ENCODE results near the gene TMEM269.
A peak's percentile ranks its signal among the peaks of the same experiment; 100 is the strongest.
"Not testable (repeated sequence)": the region's sequence is repeated elsewhere in the genome, so short reads cannot be mapped to it uniquely, and the experiment has no call there.

Gene TMEM269

DNA sequence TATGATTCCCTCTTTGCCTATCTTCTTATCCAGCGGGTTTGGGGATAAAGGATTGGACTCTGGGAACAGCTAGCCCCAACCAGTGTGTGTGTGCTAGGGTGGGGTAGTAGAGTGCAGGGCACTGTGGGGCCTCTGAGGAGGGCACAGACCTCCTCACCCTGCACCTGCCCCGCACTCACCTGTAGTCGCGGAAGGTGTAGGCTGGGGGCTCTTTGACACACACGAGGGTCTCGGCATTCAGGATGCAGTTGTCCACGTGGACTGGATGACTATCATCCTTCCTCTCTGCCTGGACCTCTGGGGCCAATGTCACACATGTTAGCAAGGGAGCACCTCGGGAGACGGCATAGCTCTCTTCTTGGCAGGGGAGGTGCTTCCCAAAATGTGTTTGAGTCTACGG, 36.8 kb upstream of the TMEM269 start:
- DNase-seq (ENCODE audit: low read depth) = no peak

DNA sequence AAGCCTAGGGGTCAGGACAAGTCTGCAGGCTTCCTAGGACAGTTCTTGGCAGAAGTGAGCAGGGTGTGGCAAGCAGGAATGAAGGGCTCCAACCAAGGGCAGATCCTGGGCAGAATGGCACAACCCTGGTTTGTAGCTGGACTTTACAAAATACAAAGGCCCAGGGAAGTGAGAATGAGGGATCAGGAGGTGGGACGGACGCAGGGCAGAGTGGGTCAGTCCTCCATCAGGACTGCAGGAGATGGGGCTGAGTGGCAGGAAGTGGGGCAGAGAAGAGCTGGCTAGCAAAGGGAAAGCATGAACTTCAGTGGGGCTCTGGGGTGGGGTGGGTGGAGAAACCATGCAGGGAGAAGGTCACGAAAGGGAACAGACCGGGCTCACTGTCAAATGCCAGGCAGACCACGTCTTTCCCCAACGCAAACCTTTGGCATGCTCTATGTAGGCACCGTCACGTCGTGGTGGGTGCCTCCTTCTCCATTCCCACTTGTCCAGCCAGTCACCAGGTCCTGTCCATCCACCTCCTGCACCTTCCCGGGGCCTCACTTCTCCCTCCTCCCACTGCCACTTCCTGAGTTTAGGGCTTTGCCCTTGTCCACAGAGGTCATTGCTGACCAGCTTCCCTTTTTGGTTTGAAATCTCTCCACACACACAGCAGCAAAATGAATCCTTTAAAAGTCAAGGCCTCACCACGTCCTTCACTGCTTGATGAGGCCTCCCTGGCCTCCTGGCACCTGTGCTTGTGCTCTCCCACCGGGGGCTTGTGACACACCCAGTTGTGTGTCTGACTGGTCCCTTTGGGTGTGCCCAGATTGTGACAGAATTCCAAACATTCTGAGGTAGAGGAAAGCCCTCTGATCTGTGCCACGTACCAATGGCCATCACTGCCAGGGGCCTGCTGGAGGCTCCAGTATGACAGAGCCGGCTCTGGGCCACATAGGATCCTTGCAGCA, 36.1 kb upstream of the TMEM269 start:
- no peak for DNase-seq (ENCODE audit: low read depth)

DNA sequence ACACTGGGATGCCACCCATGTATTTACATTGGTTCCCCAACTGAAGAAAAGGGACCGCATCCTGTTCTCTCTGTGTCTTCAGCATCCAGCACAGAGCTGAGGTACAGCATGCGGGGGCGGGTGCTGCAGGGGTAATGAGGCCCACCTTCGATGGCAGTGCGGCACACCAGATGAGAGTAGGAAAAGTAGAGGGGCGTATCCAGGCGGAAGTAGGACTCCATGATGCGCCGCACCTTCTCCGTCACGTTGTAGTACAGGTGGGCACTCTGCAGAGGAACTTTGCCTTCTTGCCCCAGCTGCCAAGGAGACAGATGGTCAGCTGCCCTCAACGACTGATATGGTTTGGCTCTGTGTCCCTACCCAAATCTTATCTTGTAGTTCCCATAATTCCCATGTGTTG, 34.8 kb upstream of the TMEM269 start:
- DNase-seq (ENCODE audit: low read depth) = no peak

DNA sequence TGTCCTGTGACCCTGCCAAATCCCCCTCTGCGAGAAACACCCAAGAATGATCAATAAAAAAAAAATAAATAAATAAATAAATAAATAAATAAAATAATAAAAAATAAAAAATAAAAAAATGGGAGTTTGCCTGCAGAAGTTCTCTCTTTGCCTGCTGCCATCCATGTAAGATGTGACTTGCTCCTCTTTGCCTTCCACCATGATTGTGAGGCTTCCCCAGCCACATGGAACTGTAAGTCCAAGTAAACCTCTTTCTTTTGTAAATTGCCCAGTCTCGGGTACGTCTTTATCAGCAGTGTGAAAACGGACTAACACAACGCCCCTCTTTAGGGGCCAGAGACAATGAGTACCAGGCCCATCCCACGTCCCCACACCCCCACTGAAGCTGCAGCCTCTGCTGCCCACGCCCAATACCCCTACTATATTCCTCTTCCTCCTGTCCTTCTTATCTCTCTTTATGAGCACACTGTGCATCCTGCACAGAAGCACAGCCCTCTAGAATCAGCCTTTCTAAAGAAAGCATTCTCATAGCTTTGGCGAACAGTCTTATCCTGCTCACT, 33.2 kb upstream of the TMEM269 start:
- not testable (repeated sequence) for DNase-seq (ENCODE audit: low read depth)

DNA sequence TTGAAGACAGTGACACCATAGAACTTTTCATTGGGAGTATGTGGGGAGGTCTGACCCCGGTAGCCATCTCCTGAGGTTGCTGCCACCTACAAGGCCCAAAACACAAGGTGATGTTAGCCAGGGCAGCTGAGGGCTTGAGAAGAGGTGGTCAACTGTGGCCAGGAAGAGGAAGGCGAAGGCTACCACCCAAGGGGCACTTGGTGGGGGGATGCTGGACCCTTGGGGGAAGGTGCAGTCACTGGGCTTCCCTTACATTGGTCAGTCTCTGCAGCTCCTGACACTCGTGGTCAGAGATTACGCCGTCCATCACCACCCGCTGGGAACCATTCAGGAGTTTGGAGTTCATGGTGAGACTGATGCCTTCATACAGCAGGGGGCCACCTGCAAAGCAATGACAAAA, 32.5 kb upstream of the TMEM269 start:
- no peak for DNase-seq (ENCODE audit: low read depth)

DNA sequence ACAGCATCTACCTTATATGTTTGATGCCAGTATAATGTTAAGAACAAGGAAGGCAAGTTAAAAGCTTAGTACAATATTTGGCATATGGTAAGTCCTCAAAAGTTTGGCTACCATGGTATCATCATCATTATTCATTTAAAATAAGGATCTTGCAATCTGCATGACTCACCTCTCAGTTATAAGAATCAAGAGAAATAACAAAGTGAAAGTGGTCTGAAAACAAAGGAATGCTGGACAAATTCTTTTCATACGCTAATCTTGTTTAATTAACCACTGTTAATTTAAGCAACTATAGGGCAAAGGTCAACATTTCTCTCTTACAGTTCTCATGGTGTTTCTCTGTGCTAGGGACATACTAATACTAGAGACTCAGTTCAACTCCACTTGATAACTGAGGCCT, 31.7 kb upstream of the TMEM269 start:
- DNase-seq (ENCODE audit: low read depth) = peak; percentile 79

DNA sequence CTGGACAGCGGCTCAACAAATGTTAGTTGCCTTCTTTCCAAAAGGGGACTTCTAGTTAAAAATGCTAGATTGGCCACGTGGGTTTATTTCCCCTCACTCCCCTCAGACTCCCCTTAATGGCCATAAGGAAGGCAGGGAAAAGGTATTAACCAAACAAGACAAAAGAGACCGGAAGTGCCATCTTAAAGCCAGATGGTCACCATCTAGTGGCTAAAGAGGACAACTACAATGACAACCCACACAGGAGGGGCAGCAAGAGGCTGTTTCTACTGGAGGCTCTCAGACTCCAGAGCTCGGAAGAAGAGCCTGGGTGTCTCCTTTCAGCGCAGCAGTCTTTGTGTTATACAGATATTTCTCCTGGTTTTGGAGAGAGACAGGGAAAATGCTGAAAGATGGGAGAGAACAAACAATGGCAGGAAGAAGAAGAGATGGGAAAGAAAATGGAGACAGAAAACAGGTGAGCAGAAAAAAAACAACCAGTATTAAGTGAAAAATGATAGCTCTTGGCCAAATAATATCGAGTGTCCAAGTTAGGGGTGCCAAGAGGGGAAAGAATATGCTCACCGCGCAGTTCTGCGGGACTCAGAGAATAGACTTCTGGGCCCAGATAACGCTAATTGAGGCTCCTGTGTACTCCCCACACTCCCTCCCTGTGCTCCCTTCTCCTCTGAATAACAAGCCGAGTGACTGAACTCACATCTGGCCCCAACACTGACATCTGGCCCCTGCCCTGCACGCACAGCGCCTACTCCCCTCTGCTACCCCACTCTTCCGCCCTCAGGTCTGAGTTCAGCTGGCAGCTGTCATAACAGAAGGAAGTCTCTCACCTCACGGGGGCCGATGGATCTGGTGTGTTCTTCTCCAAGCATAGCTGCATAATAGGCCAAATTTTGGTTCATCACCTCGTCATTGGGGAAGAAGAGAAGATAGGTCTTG, 27.6 kb upstream of the TMEM269 start:
- DNase-seq (ENCODE audit: low read depth) = peak; percentile 75

DNA sequence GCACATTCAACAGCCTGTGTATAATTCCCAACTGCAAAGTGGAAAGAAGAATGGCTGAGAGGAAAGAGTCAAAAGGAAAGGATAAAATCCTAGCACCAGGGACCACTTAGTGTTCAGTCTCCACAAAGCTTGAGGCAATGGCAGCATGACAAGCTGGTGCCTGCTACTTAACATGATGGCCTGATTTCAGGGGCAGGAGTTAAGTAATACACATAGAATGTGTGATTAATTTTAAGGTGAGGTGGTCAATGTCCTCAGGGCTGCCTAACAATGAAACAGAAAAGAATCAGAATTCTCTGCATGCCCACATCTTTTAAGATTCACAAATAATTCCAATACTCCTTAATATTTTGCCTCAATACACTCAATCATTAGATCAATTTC, 26.9 kb upstream of the TMEM269 start:
- DNase-seq (ENCODE audit: low read depth) = no peak

DNA sequence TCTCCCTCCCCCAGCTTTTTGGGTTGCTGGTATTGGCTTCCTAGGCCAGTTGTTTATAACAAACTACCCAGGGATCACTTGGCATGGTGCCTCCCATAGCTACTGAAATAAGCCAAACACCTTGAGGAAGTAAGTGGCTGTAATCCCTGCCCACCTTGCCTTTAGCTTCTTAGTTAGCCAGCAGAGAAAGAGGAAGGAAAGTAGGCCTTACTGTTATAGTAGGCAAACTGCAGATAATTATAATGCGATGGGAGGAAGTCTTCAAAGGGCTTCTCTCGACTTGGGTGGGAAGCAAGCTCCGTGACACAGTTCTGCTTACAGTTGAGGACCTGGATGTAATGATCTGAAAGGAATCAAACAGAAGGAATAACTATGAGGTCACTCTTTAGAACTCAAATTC, 26.1 kb upstream of the TMEM269 start:
- DNase-seq (ENCODE audit: low read depth) = no peak

DNA sequence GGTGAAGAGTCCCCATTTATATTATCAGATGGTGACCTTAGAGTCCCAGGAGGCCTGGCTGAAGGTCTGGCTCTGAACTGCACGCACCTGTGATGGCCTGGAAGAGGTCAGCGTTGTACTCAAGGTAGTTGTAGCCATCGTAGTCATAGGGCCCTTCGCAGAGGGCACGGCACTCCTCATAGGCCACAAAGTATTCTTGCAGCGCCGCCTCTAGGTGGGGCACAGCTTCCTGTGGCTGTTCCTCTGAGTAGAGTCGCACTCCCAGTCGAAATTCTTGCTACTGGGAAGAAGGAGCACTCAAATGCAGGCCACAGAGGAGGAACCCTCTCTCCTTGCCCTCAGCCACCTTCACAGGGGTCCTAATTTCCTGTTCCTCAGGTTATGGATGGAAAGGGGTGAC, 25.7 kb upstream of the TMEM269 start:
- no peak for DNase-seq (ENCODE audit: low read depth)

DNA sequence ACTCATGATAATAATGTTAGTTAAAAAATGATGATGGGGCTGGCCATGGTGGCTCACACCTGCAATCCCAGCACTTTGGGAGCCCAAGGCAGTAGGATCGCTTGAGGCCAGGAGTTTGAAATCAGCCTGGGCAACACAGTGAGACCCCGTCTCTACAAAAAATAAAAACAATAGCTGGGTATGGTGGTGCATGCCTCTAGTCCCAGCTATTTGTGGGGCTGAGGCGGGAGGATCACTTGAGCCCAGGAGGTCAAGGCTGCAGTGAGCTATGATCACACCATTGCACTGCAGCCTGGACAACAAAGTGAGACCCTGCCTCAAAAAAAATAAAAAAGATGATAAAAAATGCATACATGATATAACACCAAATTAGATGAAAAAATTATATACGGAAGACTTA, 23.2 kb upstream of the TMEM269 start:
- no peak for DNase-seq (ENCODE audit: low read depth)

DNA sequence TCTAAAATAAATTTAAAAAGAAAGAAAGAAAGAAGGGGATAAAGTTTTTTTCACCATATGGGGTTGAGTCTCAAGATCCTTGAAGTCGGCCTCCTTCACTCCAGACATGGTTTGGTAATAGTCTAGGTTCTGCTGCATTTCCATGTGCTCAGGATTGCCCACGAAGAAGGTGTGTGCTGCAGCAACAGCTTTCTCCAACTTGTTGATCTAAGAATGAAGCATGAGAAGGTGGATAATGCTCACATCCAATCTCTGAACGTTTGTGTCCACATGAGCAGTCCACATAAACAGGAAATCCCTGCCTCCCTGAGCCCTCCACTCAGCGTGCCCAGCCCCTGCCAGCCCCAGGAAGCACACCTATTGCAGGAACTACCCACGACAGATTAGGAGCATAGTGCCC, 22.5 kb upstream of the TMEM269 start:
- DNase-seq (ENCODE audit: low read depth) = no peak

DNA sequence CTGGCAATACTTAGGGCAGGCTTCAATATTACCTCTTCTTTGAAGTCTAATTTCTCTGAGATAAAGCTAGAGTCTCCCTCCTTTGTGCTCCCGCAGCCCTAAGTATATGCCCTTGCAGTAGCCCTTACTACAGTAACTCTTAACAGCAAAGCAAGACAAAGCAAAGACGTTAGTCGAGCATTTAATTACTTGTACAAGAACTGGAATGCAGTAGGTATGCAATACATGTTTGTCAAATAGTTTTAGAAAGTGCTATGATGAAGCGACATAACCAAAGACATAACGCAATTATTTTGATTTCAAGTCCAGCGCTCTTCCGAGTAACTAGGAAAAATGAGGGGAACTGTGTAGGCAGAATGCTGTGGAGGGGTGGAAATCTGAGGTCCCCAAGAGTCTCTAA, 19.5 kb upstream of the TMEM269 start:
- peak; percentile 57 for DNase-seq (ENCODE audit: low read depth)

DNA sequence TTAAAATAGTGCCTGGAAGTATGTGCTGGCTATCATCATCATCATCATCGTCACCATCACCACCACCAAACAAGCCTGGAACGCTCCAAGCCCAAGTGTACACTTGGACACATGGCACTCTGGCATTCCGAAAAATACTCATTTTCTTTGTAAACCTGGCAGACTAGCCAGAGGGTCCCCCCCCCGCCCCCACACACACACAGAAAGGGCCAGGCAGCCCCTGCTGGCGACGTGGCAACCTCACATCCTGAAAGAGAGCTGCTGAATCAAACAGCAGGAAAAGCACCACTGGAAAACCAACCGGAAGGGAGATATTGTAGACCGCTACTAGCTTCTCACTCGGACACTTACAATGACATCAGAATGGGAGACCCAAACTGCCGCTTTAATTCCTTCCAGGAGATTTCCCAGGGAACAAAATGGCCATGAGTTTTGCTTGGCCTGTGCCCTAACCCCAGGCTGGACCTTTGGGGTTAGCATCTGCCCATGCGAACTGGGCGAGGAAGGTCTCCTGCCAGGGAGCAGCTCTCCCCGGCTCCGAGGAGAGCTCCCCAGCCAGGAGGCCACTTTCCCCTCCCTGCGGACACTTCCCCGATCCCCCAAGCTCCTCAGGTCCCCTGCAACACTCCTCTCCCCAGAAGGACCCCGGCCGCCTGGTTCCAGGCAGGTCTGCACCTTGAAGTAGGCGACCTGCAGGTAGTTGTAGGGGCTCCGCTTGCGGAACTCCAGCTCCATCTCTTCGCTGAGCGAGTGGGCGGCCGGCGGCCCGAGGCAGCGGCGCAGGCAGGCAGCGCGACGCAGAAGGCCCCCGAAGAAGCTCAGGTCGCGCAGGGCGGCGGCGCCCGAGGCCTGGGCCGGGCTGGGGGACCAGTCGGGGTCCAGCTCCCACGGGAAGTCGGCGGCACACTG, 18.7 kb upstream of the TMEM269 start:
- DNase-seq (ENCODE audit: low read depth) = peak; percentile 87

DNA sequence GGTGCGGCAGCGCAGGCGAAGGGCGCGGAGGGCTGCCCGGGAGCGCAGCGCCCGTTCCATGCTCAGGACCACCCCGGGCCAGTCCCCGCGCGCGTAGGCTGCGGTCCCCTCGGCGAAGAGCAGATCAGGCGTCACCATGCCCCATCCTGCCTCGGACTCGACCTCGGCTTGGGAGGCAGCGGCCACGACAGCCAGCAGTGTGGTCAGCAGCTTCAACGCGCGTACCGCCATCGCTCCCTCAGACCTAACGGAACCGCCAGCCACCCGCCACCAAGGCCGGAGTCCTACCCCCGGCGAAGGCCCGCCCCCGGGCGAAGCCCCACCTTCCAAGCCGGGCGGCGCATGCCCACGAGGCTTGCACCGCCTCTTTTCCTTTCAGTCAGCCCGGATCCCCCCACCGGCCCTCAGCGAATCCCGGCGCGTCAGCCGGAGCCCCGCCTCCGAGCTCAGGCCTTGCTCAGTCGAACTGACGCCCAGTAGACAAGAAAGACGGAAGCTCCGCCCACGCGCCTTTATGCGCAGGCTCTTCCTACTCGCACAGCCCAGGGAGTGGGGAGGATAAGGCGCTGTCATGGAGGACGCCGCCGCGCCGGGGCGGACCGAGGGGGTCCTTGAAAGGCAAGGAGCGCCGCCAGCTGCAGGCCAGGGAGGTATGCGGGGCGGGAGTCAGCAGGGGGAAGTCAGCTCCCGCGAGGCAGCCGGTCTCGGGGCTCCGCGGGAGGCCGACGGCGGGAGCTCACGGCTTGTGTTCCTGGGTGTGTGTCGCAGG, 17.9 kb upstream of the TMEM269 start, which contains the start of the genes C1orf50 and P3H1:
Gene C1orf50 (plus strand): TSS at position 509 of the 769 bp plus-strand sequence. CDS start 63 bp downstream, at position 572.
Gene P3H1 (minus strand): TSS at position 288 of the 769 bp plus-strand sequence. CDS start 57 bp downstream, at position 231.
- peak; percentile 99 for DNase-seq (ENCODE audit: low read depth)

DNA sequence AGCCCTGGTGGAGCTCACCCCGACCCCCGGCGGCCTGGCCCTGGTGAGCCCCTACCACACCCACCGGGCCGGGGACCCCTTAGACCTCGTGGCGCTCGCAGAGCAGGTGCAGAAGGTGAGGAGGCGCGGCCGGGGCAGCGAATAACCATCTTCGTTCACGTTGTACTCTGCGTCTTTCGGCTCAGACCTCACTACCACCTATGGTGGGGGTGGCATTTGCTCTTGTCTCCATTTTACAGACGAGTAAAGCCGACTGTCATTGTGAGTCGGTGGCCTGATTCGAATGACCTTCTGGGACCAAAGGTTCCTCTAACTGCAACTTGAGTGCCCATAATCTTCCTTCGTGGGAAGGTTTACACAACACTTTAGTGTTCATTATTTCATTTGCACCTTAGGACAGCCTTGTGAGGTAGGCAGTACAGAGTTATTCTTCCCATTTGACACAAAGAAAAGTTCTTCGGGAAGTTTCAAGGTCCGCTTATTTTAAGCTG, 17.2 kb upstream of the TMEM269 start:
- DNase-seq (ENCODE audit: low read depth) = no peak

DNA sequence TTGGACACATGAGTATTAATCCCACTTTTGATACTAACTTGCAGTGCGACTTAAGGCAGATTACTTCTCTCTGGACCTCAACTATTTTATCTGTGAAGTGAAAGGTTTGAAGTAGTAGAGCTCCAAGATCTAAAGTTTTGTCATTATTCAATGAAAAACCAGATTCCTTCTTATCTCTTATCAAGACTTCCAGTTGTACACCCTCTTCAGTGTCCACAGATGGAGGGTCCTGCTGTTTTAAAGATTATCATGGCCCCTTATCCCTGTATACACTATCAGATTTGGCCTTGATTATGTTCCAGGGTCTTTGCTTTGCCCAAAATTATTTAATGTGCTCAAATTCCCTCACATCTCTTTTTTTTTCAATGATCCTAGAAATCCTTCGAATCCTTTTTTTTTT, 16.6 kb upstream of the TMEM269 start:
- no peak for DNase-seq (ENCODE audit: low read depth)

DNA sequence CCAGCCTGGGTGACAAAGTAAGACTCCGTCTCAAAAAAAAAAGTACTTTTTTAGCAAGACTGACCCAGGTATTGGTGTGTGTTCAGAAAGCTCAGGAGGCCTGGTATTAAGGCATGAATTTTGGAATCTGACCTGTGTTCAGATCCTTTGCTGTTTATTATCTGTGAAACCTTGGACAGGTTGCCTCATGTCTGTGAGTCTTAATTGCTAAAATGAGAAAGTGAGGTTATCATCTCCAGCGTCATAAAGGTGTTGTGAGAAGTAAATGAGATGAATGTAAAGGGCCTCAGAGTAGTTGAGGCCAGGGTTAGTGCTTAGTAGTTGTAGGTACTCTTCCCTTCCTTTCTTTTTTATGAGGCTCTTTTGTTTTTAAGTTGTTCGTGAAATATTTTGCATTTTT, 15.0 kb upstream of the TMEM269 start:
- no peak for DNase-seq (ENCODE audit: low read depth)

DNA sequence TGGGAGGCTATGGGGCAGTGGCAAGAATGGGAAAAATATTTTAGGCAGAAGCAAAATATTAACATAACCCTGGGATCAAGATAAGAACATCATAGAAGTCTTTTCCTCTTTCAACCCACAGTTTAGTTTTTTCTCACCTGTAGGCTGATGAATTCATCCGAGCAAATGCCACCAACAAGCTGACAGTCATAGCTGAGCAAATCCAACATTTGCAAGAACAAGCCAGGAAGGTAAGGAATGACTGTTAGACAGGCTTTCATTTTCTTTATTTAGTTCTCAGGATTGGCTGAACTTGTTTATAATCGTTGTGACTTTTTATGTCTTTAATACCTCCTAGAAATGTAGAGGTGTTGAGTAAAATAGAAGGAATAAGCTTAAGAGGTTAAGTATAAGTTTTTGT, 11.4 kb upstream of the TMEM269 start:
- no peak for DNase-seq (ENCODE audit: low read depth)

DNA sequence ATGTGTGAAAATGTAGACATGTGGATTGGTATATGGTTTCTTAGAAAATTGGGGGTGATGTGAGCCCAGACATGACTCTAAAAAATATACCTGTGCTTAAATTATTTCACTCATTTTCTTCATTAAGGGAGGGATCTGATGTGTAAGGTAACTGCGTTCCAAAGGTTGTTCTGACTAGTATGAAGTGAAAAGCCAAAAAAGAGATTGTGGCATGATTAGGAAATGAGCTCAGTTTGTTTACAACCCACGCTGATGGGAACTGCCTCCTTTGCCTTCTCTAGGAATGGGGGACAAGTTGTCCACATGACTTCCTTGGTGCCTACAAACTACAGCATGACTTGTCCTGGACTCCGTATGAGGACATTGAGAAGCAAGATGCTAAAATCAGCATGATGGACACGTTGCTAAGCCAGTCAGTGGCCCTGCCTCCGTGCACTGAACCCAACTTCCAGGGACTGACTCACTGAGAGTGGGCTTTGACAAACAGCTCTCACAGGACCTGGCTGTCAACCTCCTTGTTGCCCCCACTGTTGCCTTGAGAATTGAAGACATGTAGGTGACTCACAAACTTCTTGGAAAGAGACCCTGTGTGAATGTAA, 9.8 kb upstream of the TMEM269 start:
- DNase-seq (ENCODE audit: low read depth) = no peak
